SKM-1 treated with dmso at 0.1 percent for 144 hours (cell line): ENCODE measurements around the gene MRPS18B.

Experiments used
- DNase-seq: peaks from one replicate; lab custom pipeline; 2025; ENCODE audit not compliant: unreplicated experiment; lab: John Stamatoyannopoulos, UW

Gene MRPS18B

DNA sequence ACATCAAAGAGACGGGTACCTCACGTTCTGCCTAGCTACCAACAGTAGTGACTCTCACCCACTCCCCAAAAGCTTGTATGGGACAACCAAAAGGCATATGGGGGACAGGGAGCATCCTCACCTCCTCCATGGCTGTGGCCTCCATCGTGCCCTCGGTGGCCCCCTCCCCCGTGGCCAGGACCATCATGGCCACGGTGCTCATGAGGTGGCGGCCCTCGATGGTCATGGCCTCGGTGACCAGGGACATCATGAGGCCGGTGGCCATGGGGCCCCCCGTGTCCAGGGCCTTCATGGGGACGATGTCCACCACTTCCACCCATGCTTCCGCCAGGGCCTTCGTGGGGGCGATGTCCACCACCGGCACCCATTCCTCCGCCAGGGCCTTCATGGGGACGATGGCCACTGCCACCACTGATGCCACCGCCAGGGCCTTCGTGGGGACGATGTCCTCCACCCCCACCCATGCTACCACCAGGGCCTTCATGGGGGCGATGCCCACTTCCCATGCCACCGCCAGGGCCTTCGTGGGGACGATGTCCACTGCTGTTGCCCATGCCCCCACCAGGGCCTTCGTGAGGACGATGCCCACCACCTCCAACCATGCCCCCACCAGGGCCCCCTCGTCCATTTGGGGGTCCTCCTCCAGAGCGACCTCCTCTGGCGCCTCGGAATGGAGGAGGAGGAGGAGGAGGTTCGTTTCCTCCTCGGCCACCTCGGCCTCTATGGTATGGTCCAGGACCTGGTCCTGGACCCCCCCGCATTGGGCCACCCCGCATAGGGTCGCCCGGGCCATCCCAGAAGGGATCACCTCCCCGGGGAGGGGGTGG, 15.6 kb upstream of the MRPS18B start:
- DNase-seq, result no peak

DNA sequence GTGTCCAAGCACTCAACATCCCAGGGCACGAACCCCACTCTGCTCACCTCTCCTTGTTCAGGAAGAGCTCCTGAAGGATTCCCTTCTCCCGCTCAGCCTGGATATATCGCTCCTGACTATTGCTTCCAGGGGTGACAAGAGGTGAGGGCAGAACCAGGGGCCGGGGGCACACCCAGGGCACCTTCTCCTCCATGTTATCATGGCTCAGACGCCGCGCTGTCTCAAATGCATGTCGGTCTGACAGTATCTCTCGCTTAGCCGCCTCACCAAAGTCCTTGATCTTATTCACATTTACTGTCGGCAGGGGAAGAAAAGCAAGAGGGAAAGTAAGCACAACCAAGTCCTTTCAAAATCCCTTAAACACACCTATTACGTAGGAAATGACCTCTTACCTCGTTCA, 13.7 kb upstream of the MRPS18B start:
- no peak for DNase-seq

DNA sequence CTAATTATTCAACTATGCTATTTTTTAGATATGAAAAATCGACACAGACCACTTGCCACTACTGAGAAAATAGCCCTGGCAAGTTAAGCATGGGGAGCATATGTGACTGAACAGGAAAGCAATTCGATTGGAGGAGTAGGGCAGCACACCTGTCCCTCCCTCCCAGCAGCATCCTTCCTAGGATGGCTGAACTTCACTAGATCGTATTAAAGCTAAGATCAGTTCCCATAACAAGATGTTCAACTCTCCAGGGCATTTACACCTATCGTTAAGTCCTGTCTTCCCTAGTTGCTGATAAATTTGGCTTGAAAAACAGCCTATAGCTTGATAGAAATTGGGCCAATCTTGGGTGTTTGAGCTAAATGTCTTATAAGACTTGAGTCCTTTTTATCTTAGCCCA, 7.6 kb upstream of the MRPS18B start:
- DNase-seq, result no peak

DNA sequence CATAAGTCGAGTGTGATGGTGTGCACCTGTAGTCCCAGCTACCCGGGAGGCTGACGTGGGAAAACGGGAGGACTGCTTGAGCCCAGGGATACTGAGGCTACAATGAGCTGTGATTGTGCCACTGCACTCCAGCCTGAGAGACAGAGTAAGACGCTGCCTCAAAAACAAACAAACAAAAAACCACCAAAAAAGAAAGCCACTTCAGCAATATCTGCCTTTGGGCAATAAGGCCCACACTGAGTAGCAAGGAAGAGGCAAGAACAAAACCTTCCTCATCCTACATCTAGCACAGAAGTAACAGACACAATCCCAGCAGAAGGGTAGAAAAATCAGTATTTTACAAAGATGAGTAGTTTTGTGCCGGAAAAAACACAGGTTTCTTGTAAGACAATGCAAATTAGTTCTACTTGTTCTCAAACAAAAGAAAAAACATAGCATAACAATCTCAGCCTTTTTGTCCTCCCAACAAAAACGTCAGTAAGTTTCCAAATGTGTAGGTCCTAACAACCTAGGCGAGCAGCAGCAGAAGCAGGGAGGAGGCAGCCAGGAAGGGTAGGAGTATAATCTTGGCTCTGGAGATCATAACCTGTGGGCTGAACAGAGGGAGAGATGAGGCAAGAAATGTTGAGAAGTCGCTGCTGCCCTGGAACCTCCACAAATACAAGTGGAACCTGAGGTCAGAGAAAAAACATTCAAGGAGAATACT, 6.3 kb upstream of the MRPS18B start:
- DNase-seq, result no peak

DNA sequence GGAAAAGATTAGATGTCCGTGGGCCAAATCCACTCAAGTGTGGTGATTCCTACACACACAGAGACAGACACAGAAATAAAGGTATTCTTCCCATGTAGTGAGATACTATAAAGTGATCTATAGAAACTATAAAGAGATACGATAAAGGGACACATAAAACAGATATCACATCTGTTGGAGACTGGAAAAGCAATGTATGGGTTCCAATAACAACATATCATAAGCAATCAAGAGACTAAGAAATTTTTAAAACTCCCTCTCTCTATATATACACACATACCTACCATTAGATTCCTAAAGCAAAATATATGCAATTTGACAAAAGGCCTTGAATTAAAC, 5.8 kb upstream of the MRPS18B start:
- no peak for DNase-seq

DNA sequence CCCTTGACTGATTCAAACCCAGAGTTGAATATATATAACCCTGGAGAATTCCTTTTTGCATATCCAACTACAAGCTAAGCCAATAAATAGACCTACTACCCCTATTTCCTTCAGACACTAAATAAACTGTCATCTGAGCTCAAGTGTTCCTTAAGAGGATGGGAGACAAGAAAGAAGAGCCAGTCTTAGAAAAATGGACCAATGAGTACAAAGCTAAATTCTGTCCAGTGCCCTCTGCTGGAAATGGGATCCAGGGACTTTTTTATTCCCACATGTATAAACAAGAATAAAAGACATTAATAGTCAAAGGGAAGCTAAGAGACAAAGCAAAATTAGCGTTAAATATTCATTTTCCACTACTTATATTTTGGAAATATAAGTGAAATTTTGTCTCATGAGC, 5.4 kb upstream of the MRPS18B start:
- DNase-seq, result no peak

DNA sequence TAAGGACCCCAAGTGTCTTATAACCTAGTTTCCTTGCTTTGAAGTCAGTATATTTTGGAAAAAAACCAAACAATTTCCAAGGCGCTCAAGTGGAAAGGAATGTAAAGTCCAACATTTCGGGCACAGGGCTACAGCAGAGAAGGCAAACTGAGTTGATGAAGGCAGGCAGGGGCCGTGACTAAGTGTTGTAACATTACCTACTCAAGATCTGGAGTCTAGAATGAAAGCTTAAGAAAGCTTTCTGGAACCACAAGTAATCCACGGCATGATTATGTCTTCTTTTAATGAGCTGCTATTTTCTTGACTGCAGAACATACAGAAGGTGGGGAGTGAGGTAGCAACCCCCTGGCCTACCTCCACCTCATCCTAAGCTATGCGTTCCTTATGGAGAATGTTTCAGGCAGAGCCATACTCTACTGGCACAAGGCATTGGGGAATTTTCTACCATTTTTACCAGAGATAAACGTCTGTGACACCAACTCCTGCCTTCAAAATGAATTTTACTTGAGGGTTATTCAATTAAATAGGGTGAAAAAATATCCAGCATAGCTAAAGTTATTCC, 4.9 kb upstream of the MRPS18B start:
- no peak for DNase-seq

DNA sequence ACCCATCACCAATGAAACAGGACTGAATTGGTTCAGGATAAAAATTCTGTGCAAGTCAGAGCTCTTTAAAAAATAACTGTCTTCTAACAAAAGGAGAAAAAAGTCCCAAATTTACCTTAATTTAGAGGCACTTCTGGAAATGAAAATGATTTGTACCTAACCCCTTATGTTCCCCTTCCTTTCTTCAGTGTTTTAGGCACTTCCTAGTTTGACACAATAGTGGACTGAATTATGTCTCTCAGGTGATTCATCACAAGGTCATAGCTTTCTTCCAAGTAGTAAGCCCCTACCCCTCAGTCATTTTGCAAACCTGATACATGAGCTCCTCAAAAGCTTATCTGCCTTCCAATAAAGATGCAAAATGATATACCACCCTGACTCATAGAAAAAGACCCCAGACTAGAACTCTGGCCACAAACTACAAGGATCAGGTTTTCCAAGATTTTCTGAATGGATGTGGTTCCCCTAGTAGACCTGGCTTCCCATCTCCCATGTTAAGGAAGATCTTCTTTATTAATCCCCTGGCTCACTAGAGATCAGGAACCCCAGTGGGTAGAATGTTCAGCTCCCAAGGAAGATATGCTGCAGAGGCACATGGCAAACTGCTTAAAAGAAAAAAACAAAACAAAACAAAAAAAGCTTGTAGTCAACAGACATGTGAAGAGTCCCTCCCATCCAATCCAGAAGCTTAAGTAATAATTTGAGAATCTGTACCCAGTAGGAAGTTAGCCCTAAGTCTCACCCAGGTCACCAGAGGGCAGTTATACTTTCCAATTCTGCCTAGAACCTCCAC, 4.2 kb upstream of the MRPS18B start:
- DNase-seq, result no peak

DNA sequence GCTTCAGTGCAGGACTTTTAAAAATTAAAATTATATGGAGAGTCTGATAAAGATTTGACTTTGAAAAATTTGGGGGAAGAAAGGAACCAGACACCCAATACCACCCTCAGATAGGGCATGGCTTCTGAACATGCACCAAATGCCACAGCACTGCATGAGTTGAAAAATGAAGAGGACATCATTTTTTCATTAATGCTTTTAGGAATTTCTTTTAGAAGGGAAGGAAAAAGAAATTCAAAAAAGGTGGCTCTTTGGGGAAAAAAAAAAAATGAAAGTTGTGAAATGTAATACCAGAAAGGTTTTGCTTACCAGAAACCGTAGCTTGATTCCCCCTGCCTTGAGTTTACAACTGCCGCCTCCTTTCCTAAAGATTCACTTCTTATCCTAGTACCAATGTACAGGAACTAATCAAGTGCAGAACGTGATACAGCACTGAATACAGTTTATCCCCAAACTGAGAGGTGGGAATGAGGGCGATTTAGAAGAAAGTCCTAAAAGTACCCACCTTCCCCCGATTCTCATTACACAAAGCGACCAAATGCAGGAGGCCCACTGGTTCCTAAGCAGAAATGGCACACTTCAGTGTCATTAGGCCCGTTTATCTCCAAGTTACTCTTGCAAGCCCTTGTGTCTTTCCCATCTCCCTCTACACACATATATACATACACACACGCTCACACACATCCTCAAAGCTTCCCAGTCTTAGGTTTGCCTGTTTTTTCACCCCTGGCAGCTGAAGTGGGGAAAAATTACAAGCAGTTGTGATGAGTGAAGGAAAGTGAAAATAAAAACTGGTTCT, 3.4 kb upstream of the MRPS18B start:
- DNase-seq, result no peak

DNA sequence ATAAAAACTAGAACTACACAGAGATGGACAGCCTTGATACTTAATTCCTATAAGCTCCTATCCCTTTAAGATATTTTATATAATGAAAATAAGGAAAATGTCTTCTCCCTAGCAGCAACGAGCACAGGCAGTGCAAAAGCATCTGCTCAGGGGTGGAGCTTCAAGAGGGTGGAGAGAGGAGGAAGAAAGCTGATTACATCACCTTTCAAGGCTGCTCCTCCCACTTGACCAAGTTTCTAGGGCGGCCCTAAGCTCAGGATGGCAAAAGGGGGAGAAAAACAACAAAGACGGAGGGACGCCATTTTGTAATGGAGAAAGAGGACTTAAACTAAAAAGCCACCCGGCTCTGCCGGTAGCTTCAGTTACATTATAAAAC, 2.8 kb upstream of the MRPS18B start:
- DNase-seq, result peak; percentile 98

DNA sequence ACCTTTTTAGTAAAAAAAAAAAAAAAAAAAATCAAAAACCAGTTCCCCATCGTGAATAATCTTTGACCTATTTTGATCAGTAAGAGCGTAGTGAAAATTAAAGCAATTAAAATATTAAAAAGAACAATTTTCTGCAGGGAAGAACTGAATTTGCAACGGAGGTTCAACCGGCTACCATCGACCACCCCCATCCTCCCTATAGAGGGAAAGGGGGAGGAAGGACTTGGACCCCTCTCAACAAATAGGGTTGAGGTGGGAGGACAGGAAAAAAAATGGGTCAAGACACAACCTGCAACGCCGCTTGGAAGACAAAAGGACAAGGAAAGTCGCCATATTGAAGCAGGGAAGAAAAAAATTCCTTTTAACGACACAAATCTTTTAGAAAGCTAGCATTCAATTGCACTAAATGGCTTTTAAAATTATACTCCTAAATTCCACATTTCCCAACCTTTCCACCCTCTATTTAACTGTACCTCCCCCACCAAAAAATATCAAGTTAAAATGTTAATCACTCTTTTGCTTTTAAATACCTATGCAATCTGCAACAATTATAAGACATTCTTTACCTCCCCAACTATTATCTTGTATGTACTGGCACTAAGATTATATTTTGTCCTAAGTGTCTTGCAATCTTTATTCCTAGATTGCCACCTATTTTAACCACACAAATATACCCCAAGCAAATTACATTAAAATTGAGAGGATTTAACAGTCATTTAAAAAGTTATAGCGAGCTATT, 2.3 kb upstream of the MRPS18B start:
- peak; percentile 50 for DNase-seq

DNA sequence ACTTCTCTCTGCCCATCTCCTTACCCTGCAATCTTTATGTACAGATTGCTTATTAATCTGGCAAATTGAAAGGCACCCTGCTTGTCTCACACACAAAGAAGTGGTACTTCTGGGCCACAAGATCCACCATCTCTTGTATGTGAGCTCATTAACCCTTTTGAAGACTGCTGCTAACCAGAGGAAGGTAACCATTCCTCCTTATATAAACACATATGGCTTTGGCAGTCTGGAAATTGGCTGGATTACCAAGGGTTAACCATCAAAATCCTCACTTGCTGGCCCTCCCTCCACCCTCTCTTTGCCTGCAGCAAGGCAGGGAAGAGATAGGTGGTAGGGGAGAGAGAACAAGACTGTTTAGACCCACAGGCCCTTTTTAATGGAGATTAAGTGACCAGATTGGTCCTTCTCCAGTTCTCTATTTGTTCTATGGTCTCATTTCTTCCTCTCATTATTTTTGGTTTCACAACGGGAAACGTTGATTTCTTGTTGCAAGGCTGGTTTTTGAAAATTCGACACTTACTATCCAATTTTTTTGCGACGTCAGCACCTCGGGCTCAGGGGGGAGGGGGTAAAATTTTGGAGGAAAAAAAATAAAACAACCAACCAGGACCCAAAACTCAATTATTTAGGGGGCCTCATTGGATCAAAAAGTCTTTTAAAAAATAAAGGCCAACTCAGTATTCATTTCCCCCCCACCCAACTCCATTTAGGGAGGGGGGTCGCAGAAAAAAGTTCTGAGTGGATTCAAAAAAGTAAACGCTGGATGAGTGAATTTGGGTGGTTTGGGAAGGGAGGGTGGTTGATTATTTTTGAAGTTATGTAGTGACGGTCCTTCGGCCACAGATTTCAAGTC, 1.5 kb upstream of the MRPS18B start:
- DNase-seq, result peak; percentile 30

DNA sequence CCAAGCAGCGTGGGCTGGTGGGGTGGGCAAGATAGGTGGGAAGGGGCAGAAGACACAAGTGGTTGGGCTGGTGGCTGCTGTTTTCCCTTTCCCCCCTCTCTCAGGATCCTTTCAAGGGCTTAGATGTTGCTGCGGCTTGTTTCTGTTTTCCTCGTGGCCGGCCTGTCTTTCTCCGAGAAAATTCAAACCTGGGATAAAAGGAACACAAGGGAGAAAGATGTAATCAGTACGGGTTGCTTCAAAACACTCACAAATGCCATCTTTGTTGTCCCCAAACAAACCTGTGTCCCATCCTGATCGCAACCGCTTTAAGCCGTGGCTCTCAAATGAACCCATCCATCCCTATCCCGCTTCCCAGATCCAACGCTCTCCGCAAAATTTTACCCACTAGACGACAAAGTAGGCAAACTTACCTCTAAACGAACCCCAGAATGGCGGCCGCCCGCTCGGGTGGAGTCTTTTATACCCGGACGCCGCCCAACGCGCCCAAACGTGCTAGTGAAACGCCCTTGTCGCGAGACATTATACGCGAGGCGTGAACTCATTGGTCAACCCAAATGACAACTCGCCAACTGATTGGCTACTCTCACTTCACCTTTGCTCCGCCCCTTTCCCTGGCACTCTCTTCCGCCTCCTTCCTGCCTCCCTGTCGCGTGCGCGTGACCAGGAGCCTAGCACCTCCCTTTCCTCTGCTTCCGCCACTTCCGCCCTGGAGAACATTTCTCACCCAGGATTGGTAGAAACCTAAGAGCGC, 652 bp upstream of the MRPS18B start, which contains the start of gene PPP1R10:
Gene PPP1R10, minus strand, starts transcription at position 433 of the 754 bp plus-strand sequence. CDS start 7,299 bp downstream, outside the sequence.
- DNase-seq, result peak; percentile 100

DNA sequence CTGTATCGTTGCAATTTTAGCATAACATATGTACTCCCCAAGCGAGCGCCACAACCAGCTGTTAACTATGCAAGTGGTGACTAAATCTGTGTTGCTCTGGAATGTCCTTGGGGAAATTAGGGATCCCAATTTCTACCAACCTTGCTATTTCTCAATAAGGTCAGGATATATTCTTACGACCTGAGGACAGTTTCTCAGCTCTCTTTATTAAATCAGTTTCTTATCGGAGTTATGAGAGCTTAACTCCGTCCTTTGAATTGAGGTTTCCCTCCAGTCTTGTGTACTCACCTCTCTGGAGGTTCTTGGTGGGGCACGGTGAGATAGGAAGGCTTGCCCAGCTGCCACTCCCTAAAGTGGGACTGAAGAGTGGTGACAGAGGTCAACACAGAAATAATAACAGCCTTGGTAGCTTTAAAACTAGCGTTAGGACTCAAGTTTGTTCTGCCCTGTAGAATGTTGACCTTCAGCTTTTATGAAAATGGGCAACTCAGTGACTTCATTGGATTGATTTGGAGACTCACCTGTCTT, 694 bp downstream of the MRPS18B start:
- no peak for DNase-seq

DNA sequence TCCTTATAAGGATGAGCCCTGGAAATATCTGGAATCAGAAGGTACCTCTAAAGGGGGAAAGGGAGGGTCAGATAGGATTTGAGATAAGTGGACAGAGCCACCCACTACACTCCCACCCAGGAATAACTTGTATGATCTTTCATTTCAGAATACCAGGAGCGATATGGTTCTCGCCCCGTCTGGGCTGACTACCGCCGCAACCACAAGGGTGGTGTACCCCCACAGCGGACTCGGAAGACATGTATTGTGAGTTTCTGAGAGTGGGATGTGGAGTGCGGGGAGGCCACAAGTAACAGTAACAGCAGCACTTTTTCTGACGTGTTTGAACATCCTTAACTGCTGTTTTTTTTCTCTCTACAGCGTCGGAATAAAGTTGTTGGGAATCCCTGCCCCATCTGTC, 1.9 kb downstream of the MRPS18B start:
- DNase-seq, result no peak

DNA sequence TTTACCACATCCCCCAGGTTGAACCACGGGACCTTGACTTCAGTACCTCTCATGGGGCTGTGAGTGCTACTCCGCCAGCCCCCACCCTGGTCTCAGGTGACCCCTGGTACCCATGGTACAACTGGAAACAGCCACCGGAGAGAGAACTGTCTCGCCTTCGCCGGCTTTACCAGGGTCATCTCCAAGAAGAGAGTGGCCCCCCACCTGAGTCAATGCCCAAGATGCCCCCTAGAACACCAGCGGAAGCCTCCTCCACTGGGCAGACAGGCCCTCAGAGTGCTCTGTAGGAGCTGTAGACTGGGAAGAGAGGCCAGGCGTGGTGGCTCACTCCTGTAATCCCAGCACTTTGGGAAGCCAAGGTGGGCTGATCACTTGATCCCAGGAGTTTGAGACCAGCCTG, 7.9 kb downstream of the MRPS18B start:
- DNase-seq, result no peak

DNA sequence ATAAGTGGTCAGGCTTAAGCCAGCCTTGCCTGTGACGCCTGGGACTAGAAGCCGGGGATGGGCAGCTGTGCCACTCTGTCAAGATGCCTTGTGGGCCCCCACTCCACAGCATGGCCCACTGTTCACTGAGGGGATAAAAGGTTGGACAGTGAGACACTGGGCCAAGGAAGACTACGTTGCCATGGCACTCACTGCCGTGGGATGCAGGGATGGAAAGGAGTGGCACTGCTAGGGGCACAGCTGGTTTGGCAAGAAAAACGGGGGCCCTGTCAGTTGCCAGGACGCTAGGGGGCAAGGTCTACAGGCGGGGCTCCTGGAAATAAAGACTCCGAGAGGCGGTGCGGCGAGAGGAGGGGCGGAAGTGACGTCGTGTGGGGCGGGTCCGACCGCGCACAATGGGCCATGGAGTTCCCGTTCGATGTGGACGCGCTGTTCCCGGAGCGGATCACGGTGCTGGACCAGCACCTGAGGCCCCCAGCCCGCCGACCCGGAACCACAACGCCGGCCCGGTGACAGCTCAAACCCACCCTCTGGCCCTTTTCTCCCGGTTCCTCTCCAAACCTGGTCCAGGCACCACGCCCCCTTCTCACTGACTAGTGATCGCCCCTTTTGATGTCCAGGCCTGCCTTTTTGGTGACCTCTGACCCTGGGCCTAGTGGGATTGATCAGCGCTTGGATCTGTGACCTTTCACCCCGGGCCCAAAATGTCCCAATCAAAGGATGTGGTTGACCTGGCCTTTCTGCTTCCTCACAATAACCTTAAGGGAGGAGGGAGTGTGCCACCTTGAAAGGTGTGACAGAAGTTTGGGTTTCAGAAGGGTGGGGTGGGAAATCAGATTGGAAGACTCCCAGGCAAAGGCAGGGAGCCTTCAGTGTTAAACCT, 9.1 kb downstream of the MRPS18B start, which contains the start of gene ATAT1:
Gene ATAT1, plus strand, starts transcription at position 391 of the 883 bp plus-strand sequence.
- no peak for DNase-seq
